8988T (cell line): ENCODE measurements around the gene LETMD1.
"Not testable (repeated sequence)": the region's sequence is repeated elsewhere in the genome, so short reads cannot be mapped to it uniquely, and the experiment has no call there.

ENCODE experiments used
- DNase-seq: peaks from one replicate; pipeline ENCODE4 v3.0.0; 2011

LETMD1 gene, protein sequence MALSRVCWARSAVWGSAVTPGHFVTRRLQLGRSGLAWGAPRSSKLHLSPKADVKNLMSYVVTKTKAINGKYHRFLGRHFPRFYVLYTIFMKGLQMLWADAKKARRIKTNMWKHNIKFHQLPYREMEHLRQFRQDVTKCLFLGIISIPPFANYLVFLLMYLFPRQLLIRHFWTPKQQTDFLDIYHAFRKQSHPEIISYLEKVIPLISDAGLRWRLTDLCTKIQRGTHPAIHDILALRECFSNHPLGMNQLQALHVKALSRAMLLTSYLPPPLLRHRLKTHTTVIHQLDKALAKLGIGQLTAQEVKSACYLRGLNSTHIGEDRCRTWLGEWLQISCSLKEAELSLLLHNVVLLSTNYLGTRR

DNA sequence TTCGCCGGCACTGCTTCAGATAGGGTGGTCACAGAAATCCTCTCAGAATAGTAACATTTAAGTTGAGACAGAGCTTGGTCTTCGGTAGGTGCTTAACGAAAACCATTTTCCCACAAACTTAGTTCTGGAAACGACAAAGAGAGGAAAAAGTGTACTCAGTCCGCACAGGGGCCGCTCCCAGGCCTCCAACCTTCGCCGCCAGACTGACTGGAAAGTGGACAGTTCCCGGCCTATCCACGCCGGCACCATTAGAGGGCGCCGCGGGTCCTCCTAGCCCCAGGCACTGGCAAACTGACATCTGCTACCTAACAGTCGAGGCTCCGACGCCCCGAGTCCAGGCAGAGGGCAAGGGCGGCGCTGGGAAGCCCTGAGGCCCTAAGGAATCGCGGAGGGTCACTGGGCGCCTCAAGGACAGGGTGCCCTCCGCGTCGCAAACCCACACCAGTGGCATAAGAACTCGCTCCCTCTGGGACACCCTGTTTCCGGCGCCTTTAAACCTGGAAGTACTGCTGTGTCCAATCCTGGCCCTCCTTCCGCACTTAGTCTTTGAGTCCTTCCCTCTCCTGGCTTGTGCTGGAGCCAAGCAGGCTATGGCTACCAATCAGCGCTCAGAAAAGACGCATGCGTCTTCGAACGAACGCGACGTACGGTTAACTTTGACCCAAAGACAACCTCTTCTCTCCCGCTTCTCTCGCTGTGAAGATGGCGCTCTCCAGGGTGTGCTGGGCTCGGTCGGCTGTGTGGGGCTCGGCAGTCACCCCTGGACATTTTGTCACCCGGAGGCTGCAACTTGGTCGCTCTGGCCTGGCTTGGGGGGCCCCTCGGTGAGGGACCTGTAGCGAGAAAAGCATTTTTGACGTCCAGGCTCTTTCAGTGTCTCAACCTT lies at the start of gene LETMD1:
LETMD1 (plus strand) TSS at position 673 of the 886 bp plus-strand sequence; CDS start at position 703, 30 bp downstream.
- peak; percentile 71 for DNase-seq

DNA sequence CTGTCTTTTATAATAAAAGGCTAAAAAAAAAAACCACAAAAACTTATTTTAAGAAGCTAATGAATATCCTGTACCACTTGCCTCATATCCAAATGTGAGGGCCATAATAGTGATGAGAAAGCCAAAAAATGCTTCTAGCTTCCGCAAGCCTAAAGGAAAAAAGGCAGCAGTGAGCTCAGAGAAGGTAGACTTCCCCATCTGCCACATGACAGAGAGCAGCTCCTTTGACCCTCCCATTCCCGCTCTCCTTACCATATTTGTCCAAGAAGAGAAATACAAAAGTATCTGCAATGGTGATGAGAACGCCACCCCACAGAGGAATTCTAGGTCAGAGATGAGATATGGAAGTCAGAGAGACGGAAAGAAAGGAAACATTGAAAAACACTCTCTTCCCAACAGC lies 49.0 kb upstream of the LETMD1 start:
- DNase-seq, result no peak

DNA sequence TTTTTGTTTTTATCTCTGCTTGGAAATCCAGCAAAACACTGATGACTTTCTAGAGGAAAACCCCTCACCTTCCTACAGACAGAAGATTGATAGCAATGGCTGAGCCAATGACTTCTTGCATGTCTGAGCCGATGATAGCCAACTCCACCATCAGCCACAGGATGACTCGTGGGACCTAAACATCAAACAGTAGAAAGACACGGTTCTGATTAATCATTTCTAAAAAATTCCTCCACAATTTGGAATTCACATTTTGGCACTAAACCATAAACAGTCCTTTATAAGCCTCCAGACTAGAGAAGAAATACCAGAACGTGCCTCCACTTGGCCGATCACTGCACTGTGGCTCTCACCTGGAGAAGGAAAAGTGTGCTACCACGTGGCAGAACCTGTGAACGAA lies 47.9 kb upstream of the LETMD1 start:
- DNase-seq, result no peak

DNA sequence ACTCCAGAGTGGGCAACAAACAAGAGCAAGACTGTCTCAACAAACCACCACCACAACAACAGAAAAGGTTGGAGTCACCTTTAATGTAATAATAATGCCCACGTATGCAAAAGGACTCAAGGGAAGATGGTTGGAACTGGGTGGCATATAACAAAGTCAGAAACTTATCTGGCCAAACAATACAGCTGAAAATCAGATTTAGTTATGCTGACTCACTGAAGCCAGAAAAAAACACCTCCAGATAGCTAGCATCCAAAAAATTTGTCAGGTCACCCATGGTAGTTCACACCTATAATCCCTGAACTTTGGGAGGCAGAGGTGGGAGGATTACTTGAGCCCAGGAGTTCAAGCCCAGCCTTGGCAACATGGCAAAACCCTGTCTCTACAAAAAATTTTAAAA lies 46.3 kb upstream of the LETMD1 start:
- DNase-seq, result no peak

DNA sequence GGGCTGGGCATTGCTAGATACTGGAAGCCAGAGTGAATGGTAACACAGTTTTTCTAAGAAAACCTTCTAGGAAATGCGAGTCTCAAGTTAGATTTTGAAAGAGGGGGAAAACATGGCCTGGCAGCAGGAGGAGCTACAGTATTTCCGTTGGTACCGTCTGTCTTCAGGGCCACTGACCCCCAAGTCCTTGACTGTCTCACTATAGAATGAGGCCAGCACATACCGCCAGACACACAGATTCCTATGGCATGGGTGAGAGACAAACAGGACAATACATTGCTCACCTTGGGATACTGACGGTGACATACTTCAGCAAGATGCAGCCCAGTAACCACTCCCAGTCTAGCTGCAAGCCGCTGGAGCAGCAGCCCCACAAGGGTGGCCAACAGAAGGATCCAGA lies 43.6 kb upstream of the LETMD1 start:
- no peak for DNase-seq

DNA sequence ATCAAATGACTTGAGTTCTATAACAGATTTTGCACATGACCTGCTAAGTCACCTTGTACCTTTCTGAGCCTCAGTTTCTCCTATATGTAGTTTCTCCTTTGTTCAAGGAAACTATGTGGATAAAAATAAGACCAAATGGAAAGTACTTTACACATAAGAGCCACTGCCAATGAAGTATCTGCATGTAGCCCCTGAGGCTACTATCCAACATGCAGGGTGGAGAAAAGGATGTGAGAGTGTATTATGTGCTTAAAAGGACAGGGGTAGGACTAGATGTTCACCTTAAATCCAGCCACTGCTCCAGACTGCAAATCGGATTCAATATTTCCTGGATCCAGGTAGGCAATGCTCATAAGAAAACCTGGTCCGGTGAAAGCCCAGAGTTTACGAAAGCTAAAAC lies 43.1 kb upstream of the LETMD1 start:
- no peak for DNase-seq

DNA sequence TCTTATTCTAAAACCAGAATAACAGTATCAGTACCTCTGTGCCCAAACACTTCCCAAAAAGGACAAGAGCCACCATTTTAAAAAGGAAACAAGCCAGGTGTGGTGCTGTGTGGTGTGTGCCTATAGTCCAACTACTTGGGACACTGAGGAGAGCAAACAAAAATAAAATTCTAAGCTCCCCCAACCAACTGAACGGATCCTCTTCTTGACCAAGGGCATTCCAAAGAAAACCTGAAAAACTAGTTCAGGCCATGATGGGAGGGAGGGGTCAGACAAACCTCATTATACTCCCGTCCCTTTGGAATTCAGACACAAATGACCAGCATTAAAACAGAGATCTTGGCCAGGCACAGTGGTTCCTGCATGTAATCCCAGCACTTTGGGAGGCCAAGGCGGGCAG lies 42.5 kb upstream of the LETMD1 start:
- DNase-seq, result no peak

DNA sequence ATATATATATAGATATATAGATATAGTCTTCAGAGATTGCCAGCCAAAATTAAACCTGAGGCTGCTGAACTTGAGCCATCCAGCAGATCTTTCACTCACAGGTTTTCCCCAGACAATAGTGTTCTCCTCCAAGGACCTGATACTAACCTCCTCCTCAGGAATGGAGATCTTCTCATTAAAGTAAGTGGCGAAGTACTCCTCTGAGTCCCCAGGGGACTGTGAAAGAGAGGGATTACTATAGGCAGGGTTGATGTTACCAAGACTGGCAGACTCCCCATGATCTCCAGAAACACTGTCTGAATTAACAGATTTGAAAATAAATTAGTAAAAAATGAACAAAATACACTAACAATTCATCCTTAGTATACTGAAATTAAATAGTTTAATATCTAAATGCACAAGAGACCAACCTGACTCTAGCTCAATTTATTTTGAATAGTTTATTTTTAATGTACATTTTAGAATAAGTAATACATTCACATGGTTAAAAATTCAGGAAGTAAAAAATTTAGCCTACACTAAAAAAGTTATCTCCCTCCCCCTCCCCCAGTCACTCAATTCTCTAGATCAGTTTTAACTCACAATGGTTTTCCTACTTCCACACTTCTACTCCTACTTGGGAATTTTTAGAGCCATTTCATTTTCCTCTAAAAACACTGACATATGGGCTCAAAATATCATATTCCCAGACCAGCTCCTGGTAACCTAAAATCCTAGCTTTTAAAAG lies 39.6 kb upstream of the LETMD1 start:
- no peak for DNase-seq

DNA sequence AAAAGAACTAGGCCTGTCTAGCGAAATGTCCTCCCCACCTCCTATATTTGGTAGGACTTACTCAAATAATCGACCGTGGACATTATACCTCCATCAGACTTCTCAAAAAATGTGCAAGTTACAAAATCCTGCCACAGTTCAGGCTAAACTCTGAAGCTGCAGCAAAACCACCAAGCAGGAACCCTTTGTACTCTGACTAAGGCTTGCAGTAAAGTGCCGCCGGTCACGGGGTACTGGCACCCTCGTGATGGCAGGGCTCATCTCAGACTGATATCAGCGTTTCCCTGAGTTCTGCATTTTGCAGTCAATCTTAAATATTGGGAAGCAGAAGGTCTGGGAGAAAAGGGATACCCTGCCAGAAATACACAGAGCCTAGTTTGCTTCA lies 39.1 kb upstream of the LETMD1 start:
- DNase-seq, result no peak

DNA sequence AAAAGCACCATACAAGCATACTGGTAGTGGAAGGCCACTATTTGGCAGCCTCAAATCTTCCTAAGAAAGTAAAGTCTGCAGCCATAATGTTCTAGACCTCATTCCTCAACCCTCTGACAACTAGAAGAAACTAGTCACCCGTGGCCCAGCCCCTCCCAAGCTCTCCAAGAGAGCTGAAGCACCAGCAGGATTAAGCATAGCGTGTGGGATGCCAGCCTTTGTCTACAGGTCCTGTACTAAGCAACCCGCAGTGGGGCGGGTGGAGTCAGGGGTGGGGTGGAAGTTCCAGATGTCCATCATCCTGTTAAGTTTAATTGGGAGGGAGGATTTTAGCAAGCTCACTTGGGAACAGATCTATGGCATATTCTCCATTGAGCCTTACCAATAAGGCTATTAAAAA lies 36.2 kb upstream of the LETMD1 start:
- no peak for DNase-seq

DNA sequence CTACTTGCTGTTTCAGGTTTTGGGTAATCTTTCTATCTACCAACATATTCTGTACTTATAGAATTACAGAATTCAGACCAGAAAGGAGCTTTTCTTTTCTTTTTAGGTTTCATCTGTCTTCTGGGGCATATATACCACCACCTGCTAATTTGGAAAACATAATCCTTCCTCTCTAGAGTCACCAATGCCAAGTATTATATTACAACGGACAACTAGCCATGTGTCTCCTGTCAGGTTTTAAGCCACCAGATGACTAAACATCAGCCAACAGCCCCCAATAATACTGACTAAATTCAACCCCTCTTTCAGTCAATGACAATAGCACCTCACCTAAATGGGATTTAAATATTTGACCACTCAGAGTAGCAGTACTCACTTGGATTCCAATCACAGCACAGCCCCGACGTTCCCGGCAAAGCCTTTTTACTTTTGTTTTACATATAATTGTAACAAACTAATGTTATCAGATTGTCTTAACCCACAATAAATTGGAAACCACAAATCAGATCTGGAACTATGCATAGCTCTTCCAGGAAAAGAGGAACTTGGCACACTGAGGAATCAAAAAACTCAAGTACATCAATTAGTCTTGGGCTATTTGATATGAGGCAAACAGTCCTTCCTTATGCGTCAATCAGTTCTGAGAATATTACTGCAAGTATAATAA lies 35.4 kb upstream of the LETMD1 start:
- DNase-seq, result no peak

DNA sequence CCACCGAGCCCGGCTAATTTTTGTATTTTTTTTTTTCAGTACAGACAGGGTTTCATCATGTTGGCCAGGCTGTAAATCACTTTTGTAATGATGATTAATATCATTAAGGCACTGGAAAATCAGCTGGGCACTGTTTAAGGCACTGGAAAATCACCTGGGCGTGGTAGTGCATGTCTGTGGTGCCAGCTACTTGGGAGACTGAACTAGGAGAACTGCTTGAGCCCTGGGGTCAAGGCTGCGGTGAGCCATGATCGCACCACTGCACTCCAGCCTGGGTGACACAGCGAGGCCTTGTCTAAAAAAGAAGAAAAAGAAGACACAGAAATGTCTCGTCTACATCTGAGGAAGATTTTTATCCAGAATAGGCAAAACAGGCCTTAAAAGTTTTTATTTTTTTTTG lies 34.7 kb upstream of the LETMD1 start:
- no peak for DNase-seq

DNA sequence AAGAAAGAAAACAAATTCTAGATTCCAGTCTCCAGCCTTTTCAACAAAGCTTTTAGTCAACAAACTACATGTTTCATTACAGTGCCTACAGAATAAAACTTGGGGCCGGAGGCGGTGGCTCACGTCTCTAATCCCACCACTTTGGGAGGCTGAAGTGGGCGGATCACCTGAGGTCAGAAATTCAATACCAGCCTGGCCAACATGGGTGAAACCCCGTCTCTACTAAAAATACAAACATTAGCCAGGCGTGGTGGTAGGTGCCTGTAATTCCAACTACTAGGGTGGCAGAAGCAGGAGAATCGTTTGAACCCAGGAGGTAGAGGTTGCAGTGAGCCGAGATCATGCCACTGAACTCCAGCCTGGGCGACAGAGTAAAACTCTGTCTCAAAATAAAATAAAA lies 33.7 kb upstream of the LETMD1 start:
- not testable (repeated sequence) for DNase-seq

DNA sequence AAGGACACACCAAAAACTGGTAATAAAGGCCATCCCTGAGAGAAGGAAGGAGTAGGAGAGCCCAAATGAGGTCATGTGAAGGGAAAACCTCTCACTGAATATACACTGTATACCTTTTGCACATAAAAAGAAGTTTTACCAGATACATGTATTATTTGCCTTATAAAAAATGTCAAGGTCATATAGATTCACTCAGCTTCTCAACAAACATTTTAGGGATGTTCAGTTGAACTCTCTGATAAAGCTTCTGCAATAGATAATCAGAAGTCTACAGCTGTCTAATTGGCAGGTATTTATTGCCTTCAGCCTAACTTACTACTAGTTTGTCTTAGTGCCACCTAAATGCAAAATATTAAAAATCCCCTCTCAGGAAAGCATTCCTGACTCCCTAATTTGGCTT lies 30.7 kb upstream of the LETMD1 start:
- no peak for DNase-seq

DNA sequence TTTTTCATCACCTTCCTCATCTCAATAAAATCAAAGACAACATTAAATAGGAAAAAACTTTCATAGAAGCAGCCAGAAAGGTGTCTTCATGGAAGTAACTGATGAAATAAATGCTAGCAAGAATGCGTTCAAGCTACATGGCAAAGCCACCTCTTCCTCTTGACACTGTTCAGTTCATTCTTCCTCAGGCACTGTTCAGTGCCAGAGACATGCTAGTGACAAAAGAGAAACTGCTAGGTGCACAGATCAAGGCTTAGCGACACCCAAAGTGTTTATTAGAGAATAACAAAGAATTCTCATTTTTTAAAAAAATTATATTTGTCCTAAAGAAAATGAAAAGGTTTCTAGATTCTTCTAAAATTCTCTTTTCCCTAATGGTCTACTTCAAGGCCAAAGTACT lies 29.2 kb upstream of the LETMD1 start:
- DNase-seq, result no peak

DNA sequence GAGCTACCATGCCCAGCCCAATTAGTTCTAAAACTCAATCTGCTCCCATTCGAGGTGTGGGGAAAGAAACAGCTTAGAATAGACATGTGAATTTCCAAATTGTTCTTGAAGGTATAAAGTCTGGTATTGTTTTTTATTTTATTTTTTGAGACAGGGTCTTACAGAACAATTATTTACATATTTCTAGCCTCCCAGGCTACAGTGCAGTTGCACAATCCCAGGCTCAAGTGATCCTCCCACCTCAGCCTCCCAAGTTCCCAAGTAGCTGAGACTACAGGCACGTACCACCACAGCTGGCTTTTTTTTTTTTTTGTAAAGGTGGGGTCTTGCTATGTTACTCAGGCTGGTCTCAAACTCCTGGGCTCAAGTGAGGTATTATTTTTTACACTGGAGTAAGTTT lies 28.2 kb upstream of the LETMD1 start:
- no peak for DNase-seq

DNA sequence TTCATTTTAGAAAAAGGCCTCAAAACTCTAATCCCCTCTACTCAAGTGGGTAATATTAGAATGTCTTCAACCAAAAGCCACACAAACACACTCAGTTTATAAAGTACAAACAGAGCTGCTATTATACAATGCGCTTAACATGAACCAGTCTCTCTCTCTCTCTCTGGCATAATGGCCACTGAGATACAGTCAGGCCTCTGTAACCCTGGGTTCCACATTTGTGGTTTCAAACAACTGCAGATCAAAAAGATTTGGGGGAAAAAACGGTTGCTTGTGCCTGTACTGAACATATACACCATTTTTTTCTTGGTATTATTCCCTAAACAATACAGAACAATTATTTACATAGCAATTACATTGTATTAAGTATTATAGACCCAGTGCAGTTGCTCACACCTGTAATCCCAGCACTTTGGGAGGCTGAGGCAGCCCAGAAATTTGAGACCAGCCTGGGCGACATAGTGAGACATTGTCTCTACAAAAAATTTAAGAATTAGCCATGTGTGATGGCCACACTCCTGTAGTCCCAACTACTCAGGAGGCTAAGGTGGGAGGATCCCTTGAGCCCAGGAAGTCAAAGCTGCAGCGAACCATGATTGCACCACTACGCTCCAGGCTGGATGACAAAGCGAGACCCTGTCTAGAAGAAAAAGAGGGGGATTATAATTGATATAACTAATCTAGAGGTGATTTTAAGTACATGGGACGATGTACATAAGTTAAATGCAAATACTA lies 27.5 kb upstream of the LETMD1 start:
- no peak for DNase-seq

DNA sequence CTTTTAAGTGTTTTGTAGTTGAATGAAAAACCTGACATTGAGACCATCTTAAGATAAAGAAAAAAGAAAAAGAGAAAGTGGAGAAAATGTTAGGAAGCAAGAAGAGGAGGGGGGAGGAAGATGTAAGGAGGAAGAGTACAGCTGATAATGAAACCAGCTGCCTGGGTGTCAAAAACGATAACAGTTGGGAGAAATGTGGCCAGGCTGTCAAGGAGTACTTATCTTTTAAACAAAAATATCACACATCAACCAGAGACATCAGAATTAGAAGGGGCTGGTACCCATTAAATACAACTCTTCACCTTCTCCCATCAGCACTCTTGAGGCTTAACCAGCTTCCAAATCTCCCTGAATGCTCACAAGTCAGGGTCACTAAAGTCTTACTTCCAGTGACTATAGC lies 26.4 kb upstream of the LETMD1 start:
- DNase-seq, result no peak

DNA sequence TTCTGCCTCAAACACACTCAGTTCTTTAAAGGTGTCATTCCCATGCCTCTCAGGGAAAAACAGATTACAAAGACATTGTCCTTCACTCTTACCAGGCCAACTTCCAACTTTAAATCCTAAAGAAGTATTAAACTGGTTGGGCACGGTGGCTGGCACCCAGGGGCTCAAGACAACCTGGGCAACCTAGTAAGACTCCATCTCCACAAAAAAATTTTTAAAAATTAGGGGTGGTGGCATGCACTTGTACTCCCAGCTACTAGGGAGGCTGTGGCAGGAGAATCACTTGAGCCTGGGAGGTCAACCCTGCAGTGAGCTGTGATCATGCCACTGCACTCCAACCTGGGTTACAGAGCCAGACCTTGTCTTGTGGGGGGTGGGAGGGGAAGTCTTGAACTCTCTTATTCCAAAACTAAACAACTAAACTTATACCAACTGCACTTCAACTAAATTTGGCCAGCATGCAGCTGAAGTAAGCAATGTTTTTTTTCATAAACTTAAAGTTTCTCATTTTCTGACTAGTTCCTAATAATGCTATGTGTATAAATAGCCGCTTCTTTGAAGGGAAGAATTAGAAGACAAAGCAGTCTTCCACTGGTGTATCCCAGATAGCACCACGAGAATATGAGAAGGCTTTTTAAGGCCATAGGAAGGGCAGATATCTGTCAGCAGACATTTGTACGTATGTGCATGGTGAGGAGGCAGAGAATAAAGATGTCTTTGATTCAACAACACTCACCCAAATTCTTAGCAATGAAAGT lies 24.3 kb upstream of the LETMD1 start:
- DNase-seq, result no peak

DNA sequence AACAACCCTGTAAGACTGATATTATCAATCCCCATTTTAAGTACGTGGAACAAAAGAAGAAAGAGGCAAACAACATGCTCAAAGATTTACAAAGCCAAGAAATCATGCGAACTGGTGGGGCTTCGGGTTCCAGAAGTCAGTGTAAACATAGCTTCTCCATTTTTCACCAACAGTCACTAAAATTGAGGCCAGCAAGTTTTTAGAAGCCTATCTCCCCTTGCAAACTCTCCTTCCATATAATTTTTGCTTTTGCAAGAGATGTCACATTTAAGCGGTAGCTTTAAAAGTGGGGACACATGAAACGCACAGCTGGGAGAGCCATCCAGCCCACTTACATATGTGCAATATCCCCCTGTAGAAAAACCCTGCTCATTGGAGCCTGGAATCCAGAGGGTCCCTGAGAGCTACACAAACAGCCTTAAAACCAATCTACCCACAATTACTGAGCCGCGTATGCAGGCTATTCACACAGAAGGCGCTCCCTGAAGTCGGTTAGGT lies 22.7 kb upstream of the LETMD1 start:
- no peak for DNase-seq
